HG02981 (cell line): Measurements from ENCODE around the gene D2HGDH.
A peak's percentile ranks its signal among the peaks of the same experiment; 100 is the strongest.
"Not testable (repeated sequence)": the region's sequence is repeated elsewhere in the genome, so short reads cannot be mapped to it uniquely, and the experiment has no call there.

Source experiments
- ATAC-seq: cut with Tn5 transposase; IDR thresholded peaks from one replicate; pipeline ENCODE4 v1.9.1; 2021; ENCODE audit warnings: mild to moderate bottlenecking, moderate library complexity; ENCODE audit not compliant: unreplicated experiment

D2HGDH gene

GRCh38 chr2:241788572-241788971, 54.1 kb downstream of the D2HGDH start:
- peak; percentile 53 for ATAC-seq

DNA sequence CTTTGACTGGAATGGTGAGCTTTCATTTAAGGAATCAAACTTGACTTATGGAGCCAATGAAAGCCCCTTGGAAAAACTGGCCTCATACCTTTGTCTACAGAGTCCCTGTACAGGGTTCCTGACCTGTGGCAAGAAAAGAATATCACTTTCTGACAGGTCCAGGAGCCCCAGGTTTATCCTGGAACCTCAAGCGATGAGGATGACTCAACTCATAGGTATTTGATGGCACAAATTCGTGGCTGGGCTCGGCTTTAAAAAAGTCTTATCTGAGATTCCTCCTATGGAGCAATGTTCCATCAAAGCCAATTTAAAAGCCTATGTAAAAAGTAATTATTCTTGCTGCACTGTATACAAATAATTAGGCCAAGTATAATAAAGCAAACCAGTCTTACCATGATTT, 57.0 kb downstream of the D2HGDH start:
- not testable (repeated sequence) for ATAC-seq

GRCh38 chr2:241793385-241793784, 59.0 kb downstream of the D2HGDH start:
- no peak for ATAC-seq

GRCh38 chr2:241794250-241794823, 59.9 kb downstream of the D2HGDH start:
- ATAC-seq = no peak

DNA sequence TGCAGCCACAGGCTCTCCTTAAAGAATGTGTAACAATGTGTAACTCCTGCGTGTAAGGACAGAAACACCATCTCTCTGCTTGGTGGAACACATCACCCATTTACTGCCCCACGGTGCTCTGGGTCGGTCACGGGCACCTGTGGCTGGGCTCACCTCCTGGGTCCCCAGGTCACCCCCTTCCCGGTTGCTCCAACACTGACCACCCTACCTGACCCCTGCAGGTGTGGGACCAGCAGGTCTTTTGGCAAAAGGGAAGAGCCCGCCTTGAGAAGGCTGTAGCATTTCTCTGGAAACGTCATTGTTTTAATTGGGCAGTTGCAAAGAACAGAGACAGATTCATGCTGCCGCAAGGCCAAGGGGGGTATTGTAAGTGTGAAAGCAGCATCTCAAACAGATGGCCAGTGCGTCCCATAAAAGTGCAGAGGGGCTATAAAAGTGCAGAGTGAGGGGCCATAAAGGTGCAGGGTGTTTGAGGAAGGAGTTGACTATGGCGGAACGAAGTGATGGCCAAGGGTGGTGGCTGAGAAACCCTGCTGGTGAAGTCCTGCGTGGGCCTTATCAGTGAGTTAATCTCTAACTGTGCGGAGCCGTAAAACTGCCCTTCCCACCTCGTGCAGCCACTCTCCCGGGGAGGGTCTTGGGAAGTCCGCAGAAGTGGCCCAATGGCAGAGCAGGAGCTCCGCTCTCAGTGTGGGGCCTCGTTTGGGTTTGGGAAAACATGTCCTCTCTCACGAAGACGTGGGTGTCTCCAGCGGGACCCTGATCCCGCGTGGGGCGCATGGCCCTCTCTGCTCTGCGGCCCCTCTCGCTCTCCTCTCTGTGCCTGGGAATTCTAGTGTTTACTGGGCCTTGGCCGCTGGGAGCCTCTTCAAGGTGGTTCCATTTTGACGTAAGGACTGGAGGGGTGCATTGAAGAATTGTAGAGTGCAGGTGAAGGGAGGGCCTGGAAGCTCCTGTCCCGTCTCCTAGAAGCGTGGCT, 60.9 kb downstream of the D2HGDH start:
- ATAC-seq = no peak

DNA sequence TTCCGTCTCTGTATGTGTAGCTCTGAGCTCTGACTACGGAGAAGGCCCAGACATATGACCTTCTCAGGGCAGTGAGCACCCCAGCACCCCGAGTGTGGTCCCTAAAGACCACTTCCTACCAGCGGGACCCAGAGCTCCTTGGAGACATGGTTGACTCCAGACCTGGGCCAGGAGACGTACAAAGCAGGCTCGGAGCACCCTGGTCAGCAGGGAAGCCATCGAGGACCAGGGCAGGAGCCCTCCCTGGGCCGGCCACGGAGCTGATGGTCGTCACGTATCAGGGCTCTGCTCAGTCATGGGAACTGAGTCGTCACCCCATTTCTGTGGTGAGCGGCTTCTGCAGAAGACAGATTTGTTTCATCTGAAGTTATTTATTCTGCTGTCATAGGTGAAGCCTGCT, 61.8 kb downstream of the D2HGDH start:
- no peak for ATAC-seq

- no peak for ATAC-seq
Measured at GRCh38 chr2:241796610-241797138, 62.2 kb downstream of the D2HGDH start.

DNA sequence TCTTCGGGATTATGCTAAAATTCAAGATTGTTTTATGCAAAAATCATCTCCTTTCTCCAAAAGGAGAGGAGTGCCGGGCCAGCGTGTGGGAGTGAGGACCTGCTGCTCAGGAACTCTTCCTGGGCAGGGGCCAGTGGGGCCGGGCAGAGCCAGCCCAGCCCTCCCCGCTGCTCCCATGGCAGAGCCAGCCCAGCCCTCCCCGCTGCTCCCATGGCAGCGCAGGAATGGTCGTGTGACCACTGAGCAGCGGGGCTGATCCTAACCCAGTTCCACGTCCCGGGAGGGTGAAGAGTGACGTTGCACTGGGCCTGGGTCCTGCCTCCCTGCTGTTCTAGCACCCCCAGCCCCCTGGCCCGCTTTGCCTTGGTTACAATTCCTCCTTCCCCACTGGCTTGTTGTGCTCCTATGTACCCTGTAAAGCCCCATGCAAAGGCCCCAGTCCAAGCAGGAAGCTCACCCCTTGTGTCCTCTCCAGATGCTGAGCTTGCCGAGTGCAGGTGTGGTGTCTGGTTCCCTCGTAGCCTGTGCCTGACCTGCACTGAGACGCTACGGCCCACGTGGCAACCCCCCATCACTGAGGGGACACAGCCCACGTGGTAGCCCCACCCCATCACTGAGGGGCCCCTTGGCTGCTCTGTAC, 63.1 kb downstream of the D2HGDH start:
- no peak for ATAC-seq

- ATAC-seq = no peak
Measured at GRCh38 chr2:241798081-241798630, 63.7 kb downstream of the D2HGDH start.

GRCh38 chr2:241798631-241799521, 64.4 kb downstream of the D2HGDH start:
- ATAC-seq = no peak

DNA sequence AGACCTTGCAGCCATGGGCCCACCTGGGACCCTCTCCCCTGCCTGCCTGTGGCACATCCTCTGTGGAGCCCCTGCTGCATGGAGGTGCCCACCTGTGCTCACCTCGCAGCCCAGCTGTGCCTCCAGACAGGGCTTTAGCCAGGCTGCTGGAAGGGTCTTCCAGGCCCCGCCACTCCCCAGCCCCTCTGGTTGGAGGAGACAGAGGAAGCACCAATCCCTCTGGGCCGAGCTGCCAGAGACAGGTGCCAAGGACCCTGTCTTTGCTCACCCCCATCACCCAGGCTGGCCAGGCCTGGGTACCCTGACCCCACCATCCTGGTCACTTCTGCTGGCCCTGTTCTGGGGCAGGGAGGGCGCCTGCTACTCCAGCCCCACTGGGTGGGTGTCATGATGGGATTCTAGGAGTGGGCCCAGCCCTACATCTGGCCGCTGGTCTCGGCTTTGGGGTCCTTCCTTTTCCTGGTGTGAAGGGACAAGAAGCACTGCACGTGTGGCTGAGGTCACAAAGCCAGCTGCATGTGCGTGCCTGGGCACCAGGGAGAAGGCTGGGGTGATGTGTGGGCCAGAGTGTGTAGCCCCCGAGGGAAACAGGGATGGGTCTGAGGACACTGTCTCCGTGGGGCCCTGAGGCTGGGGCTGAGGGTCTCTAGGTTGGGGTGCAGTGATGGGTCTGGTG, 65.2 kb downstream of the D2HGDH start:
- ATAC-seq = no peak

- ATAC-seq = not testable (repeated sequence)
Measured at GRCh38 chr2:241800198-241800903, 65.9 kb downstream of the D2HGDH start.

DNA sequence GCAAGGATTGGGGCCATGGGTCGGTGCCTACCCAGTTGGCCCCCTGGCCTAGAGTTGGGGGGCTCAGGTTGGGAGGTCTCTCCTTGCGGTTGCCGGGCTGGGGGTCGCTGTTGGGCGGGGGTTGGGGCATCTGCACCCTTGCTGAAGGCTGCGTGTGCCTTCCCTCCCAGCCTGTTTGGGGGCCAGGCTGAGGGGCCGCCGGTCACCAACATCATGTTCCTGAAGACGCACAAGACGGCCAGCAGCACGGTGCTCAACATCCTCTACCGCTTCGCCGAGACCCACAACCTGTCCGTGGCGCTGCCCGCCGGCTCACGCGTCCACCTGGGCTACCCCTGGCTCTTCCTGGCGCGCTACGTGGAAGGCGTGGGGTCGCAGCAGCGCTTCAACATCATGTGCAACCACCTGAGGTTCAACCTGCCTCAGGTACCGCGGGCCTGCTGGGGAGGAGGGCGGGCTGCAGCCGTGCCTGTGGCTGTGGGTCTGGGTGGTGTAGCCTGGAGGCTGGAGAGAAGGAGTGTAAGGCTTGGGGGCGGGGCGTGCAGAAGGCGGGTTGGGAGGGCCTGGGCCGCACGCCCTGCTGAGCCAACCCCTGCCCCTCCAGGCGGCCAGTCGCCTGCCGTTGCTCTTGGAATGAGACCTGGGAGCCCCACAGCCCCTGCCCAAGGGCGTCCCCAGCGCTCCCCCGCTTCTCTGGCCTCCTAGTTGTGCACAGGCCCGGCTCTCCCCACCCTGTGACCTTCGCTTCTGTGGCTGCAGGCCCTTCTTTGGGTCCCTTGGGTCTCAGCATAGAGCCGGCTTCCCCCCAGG, 67.4 kb downstream of the D2HGDH start:
- ATAC-seq = no peak

DNA sequence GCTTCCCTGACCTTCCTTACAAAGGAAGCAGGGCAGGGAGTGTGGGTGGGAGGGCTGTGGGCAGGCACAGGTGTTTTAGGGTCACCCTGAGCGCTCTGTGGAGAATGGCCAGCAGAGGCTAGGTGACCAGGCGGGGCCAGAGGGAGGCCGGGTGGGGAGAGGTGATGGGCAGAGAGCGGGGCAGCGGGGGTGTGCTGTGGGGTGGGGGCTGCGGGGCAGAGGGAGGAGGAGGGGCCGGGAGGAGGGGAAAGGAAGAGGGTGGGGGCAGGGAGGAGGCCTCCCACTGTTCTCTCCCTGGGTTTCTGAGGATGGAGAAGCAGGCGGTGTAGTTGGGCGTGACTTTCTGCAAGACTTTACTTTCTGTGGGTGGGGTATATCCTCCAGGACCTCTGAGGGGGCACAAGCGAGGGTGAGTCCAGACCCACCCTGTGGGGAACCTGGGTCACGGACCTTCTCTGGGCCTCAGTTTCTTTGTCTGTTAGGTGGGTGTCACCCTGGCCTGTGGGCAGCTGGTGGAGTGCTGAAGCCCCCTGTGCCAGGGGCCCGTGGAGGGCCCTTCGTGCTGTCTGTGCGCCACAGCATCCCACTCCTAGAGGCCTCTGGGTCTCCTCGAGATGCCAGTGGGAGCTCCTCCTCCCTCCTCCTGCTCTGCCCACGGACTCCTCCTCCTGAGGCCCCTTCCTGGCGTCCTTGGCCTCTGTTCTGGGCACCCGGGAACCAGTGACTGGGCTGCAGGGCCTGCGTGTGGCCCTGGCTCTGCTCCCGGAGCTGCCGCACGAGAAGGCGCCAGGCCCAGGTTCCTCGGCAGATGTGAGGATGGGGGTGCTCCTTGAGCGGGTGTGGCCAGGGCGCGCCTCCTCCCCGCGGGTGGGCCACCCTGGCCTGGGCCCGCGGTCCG, 68.2 kb downstream of the D2HGDH start:
- ATAC-seq = no peak

- ATAC-seq = peak; percentile 55
Measured at GRCh38 chr2:241803387-241804325, 69.2 kb downstream of the D2HGDH start.
